ENCODE measurements around the gene IL17C.

DNA sequence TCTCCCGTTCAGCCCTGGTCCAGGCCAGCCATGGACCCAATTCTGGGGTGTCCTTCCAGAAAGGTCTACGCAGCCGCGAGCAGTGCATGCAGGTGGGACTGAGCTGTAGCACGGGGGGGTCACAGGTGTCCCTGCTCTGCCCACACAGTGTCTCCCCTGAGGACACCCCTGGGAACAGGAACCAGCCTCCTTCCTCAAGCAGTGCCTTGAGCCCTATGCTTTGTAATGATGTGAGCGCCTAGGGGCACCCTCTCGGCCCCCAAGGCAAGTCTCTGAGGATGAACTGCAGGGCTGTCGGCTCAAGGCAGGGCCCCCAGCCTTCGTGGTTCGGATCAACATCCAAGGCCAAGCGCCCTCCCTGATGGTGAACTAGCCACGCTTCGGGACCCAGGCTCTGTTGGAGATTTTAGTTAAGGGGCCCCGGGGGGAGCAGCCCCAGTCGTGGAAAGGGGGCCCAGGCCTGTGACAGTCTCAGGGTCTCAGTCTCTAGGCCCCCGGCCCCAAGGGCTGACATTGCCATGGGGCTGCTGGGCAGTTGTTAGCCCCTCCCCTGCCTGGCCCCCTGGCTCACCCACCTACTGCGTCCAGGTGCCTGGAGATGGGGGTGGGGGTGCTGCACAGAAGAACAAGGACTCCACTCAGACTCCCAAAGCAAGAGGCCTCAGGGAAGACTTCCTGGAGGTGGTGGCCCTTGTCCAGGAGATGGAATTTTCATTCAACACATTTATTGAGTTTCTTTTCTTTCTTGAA is 2.3 kb downstream of the IL17C start:
- TF ChIP-seq, protein P1, sequence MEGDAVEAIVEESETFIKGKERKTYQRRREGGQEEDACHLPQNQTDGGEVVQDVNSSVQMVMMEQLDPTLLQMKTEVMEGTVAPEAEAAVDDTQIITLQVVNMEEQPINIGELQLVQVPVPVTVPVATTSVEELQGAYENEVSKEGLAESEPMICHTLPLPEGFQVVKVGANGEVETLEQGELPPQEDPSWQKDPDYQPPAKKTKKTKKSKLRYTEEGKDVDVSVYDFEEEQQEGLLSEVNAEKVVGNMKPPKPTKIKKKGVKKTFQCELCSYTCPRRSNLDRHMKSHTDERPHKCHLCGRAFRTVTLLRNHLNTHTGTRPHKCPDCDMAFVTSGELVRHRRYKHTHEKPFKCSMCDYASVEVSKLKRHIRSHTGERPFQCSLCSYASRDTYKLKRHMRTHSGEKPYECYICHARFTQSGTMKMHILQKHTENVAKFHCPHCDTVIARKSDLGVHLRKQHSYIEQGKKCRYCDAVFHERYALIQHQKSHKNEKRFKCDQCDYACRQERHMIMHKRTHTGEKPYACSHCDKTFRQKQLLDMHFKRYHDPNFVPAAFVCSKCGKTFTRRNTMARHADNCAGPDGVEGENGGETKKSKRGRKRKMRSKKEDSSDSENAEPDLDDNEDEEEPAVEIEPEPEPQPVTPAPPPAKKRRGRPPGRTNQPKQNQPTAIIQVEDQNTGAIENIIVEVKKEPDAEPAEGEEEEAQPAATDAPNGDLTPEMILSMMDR (IDR thresholded peaks at IDR 0.05; ENCODE audit: poor library complexity) = no peak
- no peak for TF ChIP-seq EZH2 (IDR thresholded peaks at IDR 0.05; ENCODE audit: borderline replicate concordance)
